Measurements from ENCODE around the gene UCKL1. TPM values are rescaled to one million over a fixed set of nuclear protein-coding genes. Genes with fewer than 3 reads are reported as not detected.

Gene UCKL1
- total RNA-seq, 3 donors from 2014 or later (not counting 1 experiment from before 2014, with no cell fraction given) = 49.9 to 58.1 (median 49.9) TPM

GRCh38 chr20:63908008-63908682 lies 48.1 kb downstream of the UCKL1 start:
- no peak overlapping the region for H3K27ac ChIP-seq (ENCODE audit: low read length)
- no peak for TF ChIP-seq CTCF (IDR thresholded peaks at IDR 0.05)
- Mint-ChIP-seq H3K36me3 (no peaks in the 10 kb centered on the region), H3K27me3 (ENCODE audit: low read depth in 2 of 2) (no peaks in the 10 kb centered on the region), H3K9me3 (no peaks in the 10 kb centered on the region), H3K4me1 (peaks cover 42 to 47% of the 10 kb centered on the region in 2 donors), H3K4me3 (no peak overlapping the region), H3K27ac (peak overlapping the region; percentile 37 to 62)
- intact Hi-C loops (cut with micrococcal nuclease) = loop anchor here (5.0 kb wide), 1 partner anchor 64 kb away; no protein-coding TSS in a partner anchor
- no peak overlapping the region for H3K4me3 ChIP-seq (ENCODE audit: low read length)
- peaks cover 30% of the 10 kb centered on the region for H3K4me1 ChIP-seq (ENCODE audit: control insufficient read depth, insufficient read depth, low read length)
- H3K9me3 ChIP-seq (ENCODE audit: control insufficient read depth, insufficient read depth, low read length) = no peaks in the 10 kb centered on the region
- WGBS (ENCODE audit: insufficient coverage) = 91% methylated on average over 16 of the region's 16 CpGs
- H3K36me3 ChIP-seq (ENCODE audit: control insufficient read depth, insufficient read depth, low read length) = no peaks in the 10 kb centered on the region
- DNase-seq (no peak), ATAC-seq (no peak)
- H3K27me3 ChIP-seq (ENCODE audit: control insufficient read depth, insufficient read depth, low read length) = no peaks in the 10 kb centered on the region

GRCh38 chr20:63903796-63904561 lies 52.2 kb downstream of the UCKL1 start:
- ATAC-seq (no peak), DNase-seq (no peak)
- H3K27ac ChIP-seq (ENCODE audit: low read length) = no peak overlapping the region
- Mint-ChIP-seq H3K4me1 (peaks cover 32 to 42% of the 10 kb centered on the region in 2 donors), H3K27me3 (ENCODE audit: low read depth in 2 of 2) (no peaks in the 10 kb centered on the region), H3K9me3 (no peaks in the 10 kb centered on the region), H3K36me3 (no peaks in the 10 kb centered on the region), H3K27ac (peak overlapping the region; percentile 58 to 94), H3K4me3 (peak overlapping the region; percentile 17)
- WGBS (ENCODE audit: insufficient coverage) = 85% methylated on average over 10 of the region's 11 CpGs
- no peaks in the 10 kb centered on the region for H3K36me3 ChIP-seq (ENCODE audit: control insufficient read depth, insufficient read depth, low read length)
- no peaks in the 10 kb centered on the region for H3K9me3 ChIP-seq (ENCODE audit: control insufficient read depth, insufficient read depth, low read length)
- H3K4me1 ChIP-seq (ENCODE audit: control insufficient read depth, insufficient read depth, low read length) = peaks cover 31% of the 10 kb centered on the region
- TF ChIP-seq CTCF (IDR thresholded peaks at IDR 0.05) = no peak
- intact Hi-C loops (cut with micrococcal nuclease) = no loop called here
- no peak overlapping the region for H3K4me3 ChIP-seq (ENCODE audit: low read length)
- H3K27me3 ChIP-seq (ENCODE audit: control insufficient read depth, insufficient read depth, low read length) = no peaks in the 10 kb centered on the region

GRCh38 chr20:63900413-63900812 lies 55.8 kb downstream of the UCKL1 start:
- H3K4me3 ChIP-seq (ENCODE audit: low read length) = no peak overlapping the region
- no peak for ATAC-seq
- peak overlapping the region in 1 of 2 donors; percentile 77 for H3K27ac Mint-ChIP-seq

More at GRCh38 chr20:63900413-63900812, 55.8 kb downstream of the UCKL1 start:
- Histone ChIP-seq H3K27ac (ENCODE audit: low read length) (no peak overlapping the region), H3K36me3 (ENCODE audit: control insufficient read depth, insufficient read depth, low read length) (no peaks in the 10 kb centered on the region), H3K27me3 (ENCODE audit: control insufficient read depth, insufficient read depth, low read length) (no peaks in the 10 kb centered on the region), H3K9me3 (ENCODE audit: control insufficient read depth, insufficient read depth, low read length) (no peaks in the 10 kb centered on the region), H3K4me1 (ENCODE audit: control insufficient read depth, insufficient read depth, low read length) (peaks cover 57% of the 10 kb centered on the region)
- H3K36me3 Mint-ChIP-seq = no peaks in the 10 kb centered on the region
- no peak for TF ChIP-seq CTCF (IDR thresholded peaks at IDR 0.05)
- H3K9me3 Mint-ChIP-seq = no peaks in the 10 kb centered on the region
- 63% methylated on average over 3 of the region's 3 CpGs for WGBS (ENCODE audit: insufficient coverage)
- H3K4me3 Mint-ChIP-seq = no peak overlapping the region
- no peaks in the 10 kb centered on the region for H3K27me3 Mint-ChIP-seq (ENCODE audit: low read depth in 2 of 2)
- no peak for DNase-seq
- intact Hi-C loops (cut with micrococcal nuclease) = no loop called here
- H3K4me1 Mint-ChIP-seq = peaks cover 53 to 62% of the 10 kb centered on the region in 2 donors
